Measurements from ENCODE around the gene CDC42EP1. TPM values are rescaled to one million over a fixed set of nuclear protein-coding genes. Genes with fewer than 3 reads are reported as not detected.
A peak's percentile ranks its signal among the peaks of the same experiment; 100 is the strongest.

CDC42EP1 gene
- total and polyA plus RNA-seq, 2 donors (not counting 1 experiment from before 2014, with no cell fraction given) = 0.22 TPM; not detected in 1

DNA sequence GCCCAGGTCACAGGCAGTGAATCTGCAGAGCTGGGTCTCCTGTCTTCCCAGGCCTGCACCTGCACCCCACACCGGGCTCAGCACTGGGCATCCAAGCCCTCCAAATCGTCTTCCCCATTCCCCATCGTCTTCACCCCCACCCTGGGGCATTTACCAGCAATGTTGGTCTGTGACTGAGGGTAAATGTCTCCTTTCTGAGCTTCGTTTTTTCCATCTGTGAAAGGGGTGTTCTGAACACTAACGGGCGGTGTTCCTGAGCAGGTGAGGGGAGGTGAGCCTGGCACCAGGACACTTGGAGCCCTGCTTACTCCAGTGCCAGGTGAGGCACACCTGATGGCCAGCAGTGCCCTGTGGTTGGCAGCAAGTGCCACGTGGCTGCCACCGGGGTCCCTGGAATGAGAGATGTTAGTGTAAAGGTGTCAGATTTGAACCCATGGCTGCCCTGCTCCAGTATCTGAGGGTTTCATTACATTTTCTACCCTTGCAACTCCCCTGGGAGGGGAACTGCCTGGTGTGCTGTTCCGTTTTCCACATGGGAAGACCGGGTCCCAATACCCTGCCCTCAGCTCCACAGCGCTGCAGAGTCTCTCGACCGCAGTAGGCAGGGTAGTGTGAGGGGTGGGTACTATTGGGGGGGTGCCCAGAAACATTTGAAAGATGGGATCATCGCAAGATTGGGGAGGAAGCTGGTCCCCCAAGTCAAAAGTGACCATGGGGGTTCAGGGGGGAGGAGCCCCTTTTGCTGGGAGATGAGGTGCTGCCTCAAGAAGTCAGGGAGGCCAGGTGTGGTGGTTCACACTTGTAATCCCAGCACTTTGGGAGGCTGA, 2.0 kb downstream of the CDC42EP1 start:
- intact Hi-C loops (cut with micrococcal nuclease) = no loop called here

More for the DNA sequence above, 2.0 kb downstream of the CDC42EP1 start:
- Histone ChIP-seq H3K9me3 (ENCODE audit: control extremely low read depth in 1 of 3, control insufficient read depth in 2 of 3, insufficient read depth in 1 of 3, low read length in 2 of 3) (peaks cover 0 to 22% (median 0%) of the 10 kb centered on the region in 3 donors), H3K27ac (ENCODE audit: low read length in 2 of 2) (no peak overlapping the region), H3K4me1 (ENCODE audit: control insufficient read depth in 2 of 2, insufficient read depth in 2 of 2, low read length in 2 of 2) (peaks cover 35 to 40% of the 10 kb centered on the region in 2 donors), H3K79me2 (ENCODE audit: control insufficient read depth, insufficient read depth, low read length) (no peaks in the 10 kb centered on the region), H3K36me3 (replicated peaks in 1 of 2; ENCODE audit: control extremely low read depth in 1 of 2, control insufficient read depth in 1 of 2, extremely low read depth in 1 of 2, insufficient read depth in 2 of 2, low read length in 1 of 2) (no peaks in the 10 kb centered on the region), H3K9ac (ENCODE audit: low read length) (no peak overlapping the region), H3K27me3 (replicated peaks in 1 of 4; ENCODE audit: control extremely low read depth in 1 of 4, control insufficient read depth in 3 of 4, insufficient read depth in 4 of 4, low read length in 3 of 4) (peaks cover 0 to 57% (median 25%) of the 10 kb centered on the region in 4 experiments), H3K4me2 (replicated peaks; ENCODE audit: low read depth, low read length, poor library complexity, severe bottlenecking) (peak overlapping the region; percentile 91), H4K20me1 (ENCODE audit: control insufficient read depth, insufficient read depth, low read length, poor library complexity, severe bottlenecking) (no peaks in the 10 kb centered on the region), H2AFZ (ENCODE audit: insufficient read depth, low read depth, low read length, poor library complexity, severe bottlenecking) (no peak overlapping the region), H3K4me3 (ENCODE audit: control extremely low read depth in 1 of 5, extremely low read depth in 1 of 5, insufficient read depth in 1 of 5, low read depth in 2 of 5, low read length in 4 of 5) (no peak overlapping the region)
- ATAC-seq (ENCODE audit: low read depth) (no peak), DNase-seq (no peak)
- ChIA-PET CTCF (interaction anchor here (0.6 to 4.8 kb wide), 12 partner anchors 9 to 376 kb away, joined by 3 to 69 read pairs (median 4); no protein-coding TSS in a partner anchor), POLR2A (interaction anchor here (0.6 kb wide), 1 partner anchor 78 kb away, joined by 7 read pairs; no protein-coding TSS in a partner anchor)
- peaks cover 36% of the 10 kb centered on the region for H3K27me3 Mint-ChIP-seq
- no peaks in the 10 kb centered on the region for H3K9me3 Mint-ChIP-seq (ENCODE audit: insufficient read depth)
- peak; percentile 42 for TF ChIP-seq CTCF (IDR thresholded peaks at IDR 0.05)
- no peak for TF ChIP-seq EZH2 (IDR thresholded peaks at IDR 0.05; ENCODE audit: borderline replicate concordance, insufficient read depth, low read depth, low read length, poor library complexity, severe bottlenecking)
- 94% methylated on average over 9 of the region's 14 CpGs for WGBS (ENCODE audit: insufficient coverage)
- peak overlapping the region; percentile 67 for H3K27ac Mint-ChIP-seq
- peaks cover 34% of the 10 kb centered on the region for H3K4me1 Mint-ChIP-seq
- H3K4me3 Mint-ChIP-seq = peak overlapping the region; percentile 78
